ENCODE measurements around the gene PICK1.

- TF ChIP-seq CTCF (conservative IDR thresholded peaks at IDR 0.05 in 1 of 2, IDR thresholded peaks at IDR 0.05 in 1 of 2; ENCODE audit: extremely low read depth in 1 of 2, insufficient read depth in 1 of 2, low read depth in 1 of 2, low read length in 2 of 2) (no peak), EZH2 (IDR thresholded peaks at IDR 0.05; ENCODE audit: borderline replicate concordance, low read length) (no peak)
Observed at GRCh38 chr22:38082986-38083710, 25.9 kb downstream of the PICK1 start.

Data from mammary epithelial cell (primary cell).